GM21423 (cell line): ENCODE measurements around the gene KIAA0586.
"Not testable (repeated sequence)": the region's sequence is repeated elsewhere in the genome, so short reads cannot be mapped to it uniquely, and the experiment has no call there.

ENCODE experiments used
- ATAC-seq: cut with Tn5 transposase; IDR thresholded peaks from one replicate; pipeline ENCODE4 v1.9.1; 2021; ENCODE audit warnings: mild to moderate bottlenecking, moderate library complexity; ENCODE audit not compliant: unreplicated experiment

The KIAA0586 gene

DNA sequence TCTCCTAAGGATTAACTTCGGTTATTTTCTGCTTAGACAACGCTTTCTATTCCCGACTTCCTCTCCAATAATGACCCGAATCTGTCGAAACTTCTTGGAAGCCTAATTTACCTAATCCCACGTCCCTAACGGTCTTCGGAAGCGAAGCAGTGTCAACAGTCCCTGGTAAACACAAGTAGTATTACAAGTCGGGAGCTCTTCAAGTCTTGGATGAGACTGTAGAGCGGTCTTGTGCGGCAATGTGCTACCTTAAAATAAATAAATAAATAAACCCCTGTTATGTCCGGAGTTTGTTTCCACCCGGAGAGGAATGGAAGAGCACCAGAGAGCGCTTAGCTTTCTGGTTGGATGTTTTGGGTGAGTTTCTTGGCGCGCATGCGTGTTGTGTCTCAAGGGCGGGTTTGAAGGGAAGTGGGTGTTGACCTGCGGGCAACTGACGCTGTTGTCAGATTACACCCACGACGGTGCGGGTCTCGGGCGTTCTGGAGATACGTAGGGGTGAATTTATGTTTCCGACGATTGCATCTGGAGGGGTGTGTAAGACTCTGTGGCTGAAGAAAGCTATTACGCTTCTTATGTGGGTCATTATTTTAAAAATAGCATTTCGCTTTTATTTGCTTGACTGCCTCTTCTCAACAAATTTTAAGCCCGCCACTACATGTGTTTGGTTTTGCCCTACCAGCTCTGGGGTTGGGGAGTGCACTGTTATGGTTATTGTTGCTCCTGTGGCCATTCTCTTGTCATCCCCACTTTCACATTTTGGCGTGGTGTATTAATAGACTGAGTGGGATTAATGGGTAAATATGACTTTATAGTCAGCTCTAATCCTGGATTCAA is at the start of gene KIAA0586, which contains the start of gene TIMM9:
KIAA0586 (plus strand) TSS at position 439 of the 837 bp plus-strand sequence. CDS start 546 bp downstream, outside the sequence.
TIMM9 (minus strand) TSS at position 251 of the 837 bp plus-strand sequence. CDS start 15,586 bp downstream, outside the sequence.
- peak; percentile 90 for ATAC-seq

- ATAC-seq = no peak
Measured at GRCh38 chr14:58390830-58391229, 36.7 kb upstream of the KIAA0586 start.

- no peak for ATAC-seq
Measured at GRCh38 chr14:58395562-58395811, 32.0 kb upstream of the KIAA0586 start.

- ATAC-seq = peak; percentile 93
Measured at GRCh38 chr14:58395812-58396788, 31.4 kb upstream of the KIAA0586 start, which contains the start of gene TOMM20L. TOMM20L (plus strand) TSS chr14:58395930; CDS start chr14:58395958, 28 bp downstream.

GRCh38 chr14:58397156-58397555 is 30.4 kb upstream of the KIAA0586 start:
- ATAC-seq = no peak

- ATAC-seq = no peak
Measured at GRCh38 chr14:58398495-58398894, 29.0 kb upstream of the KIAA0586 start.

DNA sequence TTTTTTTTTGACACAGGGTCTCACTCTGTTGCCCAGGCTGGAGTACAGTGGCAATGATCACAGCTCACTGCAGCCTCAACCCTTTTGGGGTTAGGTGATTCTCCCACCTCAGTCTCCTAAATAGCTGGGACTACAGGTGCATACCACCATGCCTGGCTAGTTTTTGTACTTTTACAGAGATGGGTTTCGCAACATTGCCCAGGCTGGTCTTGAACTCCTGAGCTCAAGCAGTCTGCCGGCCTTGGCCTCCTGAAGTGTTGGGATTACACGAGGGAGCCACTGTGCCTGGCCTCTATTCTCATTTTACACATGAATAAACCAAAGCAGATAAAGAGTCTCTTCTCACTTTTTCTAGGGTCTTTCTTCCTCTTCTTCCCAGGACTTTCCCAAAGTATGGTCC is 28.6 kb upstream of the KIAA0586 start:
- no peak for ATAC-seq

DNA sequence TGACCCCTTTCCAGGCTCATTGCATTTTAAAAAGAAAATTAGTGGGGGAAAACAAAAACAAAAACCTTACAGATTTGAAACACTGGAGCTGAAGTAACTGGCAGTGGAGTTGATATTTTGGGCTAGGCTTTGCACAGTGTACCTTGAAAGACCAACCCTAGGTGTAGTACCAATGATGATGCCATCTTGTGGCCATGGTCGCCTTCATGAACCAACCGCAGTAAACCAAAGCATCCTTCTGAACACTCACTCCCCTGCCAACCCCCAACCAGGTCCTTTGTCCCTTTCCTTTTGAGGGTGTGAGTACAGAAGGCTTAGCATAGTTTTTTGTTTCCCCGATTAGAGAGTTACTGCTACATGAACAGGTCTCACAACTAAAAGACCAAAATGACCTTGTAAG is 25.9 kb upstream of the KIAA0586 start:
- ATAC-seq = no peak

DNA sequence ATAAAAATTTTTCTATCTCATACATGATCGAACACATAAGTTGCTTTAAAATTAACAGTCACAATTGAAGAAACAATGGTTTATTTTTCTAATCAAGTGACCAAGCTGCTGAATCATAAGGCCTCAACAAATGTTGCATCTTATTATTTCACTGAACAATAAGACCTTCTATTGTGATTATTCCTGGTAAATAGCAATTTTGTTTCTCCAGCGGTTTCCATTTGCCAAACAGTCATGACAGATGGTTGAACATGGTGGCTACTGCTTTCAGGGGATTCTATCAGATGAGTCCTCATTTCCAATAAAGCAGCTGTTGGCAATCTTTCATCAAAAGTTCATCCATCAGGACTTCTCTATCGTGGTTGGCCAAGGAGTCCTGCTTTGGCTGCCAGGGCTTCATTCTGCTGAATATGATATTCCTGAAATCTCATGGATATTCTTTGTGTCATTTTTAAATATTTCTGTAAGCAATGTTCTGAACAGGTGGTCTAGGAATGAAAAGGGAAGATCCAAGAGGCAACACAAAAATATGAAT is 18.8 kb upstream of the KIAA0586 start:
- no peak for ATAC-seq

DNA sequence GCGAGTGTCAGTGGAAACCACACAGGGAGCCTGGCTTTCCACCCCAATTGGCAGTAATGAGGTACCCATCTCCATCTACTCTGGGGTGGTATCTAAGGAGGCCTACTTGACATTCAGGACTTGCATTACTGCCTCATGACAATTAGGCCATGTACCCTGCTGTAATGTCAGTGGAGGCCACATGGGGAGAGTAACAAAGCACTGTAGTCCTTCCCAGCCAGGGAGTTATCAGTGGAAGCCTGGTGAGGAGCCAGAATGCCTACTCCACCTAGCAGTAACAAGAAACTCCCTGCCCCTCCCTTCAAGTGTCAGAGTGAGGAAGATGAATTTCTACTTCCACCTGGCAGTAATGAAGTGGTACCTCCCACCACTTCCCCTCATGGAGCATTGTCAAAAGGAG is 12.7 kb upstream of the KIAA0586 start:
- ATAC-seq = no peak

GRCh38 chr14:58415636-58416547 is 11.6 kb upstream of the KIAA0586 start:
- ATAC-seq = no peak

GRCh38 chr14:58416934-58417333 is 10.6 kb upstream of the KIAA0586 start:
- not testable (repeated sequence) for ATAC-seq

- ATAC-seq = peak; percentile 39
Measured at GRCh38 chr14:58426670-58427280, 744 bp upstream of the KIAA0586 start.

- ATAC-seq = no peak
Measured at GRCh38 chr14:58428118-58428683, 682 bp downstream of the KIAA0586 start.

DNA sequence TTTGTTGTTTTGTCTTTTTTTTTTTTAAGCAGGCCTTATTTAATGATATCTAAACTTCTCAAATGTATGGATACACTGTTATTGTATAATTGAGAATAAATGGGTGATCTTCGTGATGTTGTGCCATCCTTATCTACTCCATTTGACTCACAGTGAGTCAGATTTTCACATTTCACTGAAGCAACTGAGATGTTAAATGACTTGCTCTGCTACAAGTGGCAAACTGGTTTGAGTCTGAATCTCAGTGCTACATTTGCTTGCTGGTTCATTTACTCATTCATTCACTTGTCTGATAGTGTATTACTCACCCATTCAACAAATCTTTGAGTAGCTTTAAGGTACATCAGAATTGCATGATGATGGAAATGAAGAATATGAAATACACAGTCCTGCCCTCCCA is 2.6 kb downstream of the KIAA0586 start:
- no peak for ATAC-seq

DNA sequence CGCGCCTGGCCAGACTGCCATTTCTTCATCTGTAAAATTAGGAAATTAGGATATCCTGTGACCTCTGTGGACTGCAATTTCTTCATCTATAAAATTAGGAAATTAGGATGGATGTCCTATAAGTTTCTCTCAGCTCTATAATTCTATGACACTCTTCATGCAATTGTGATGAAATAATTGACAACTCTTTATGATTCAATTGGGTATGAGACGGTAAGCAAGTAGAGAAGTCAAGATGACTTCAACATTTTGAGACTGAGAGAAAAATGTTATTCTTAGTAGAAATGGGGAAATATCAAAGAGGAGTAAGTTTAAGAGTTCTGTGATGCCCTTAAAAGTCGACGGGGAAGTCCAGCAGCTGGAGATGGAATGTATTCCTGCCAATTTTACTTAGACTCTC is 12.0 kb downstream of the KIAA0586 start:
- no peak for ATAC-seq

DNA sequence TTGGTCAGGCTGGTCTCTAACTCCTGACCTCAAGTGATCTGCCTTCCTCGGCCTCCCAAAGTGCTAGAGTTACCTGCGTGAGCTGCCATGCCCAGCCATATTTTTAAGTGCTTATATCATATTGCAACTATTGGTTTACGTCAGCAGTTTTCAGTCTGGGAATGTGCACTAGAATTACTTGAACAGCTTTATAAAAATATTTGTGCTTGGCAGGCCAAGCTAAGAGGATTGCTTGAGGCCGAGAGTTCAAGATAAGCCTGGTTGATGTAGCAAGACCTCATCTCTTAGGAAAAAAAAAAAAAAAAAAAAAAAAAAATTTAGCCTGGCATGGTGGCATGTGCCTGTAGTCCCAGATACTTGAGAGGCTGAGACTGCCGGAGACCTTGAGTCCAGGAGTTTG is 17.1 kb downstream of the KIAA0586 start:
- ATAC-seq = no peak

DNA sequence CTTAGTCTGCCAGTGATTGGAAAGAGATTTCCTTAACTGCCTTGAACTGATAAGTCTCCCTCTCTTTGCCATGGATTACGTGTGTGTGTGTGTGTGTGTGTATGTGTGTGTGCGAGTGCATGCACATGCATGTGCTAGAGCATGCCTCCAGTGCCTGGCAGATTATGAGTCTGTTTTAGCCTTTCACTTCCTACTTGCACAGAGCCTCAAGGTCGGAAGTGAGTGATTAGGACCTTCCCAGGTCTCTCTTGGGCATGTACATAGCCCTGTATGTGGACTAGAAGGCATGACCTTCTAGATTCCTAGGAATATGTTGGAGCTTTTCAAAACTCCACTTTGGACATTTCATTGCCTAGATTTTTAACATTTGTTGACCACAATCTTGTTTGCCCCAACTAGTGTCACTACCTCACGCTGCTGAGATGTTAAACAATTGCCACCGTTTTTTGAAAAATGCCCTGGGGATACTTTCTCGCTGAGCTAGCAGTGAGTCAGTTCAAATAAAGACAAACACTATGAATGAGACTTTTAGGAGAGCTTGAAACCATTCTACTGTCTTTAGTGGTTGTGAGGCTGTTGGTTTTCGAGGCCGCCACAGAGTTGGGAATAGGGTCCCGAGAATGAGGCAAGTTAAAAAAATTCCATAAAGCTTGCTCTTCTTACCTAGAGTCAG is 28.2 kb downstream of the KIAA0586 start:
- no peak for ATAC-seq

DNA sequence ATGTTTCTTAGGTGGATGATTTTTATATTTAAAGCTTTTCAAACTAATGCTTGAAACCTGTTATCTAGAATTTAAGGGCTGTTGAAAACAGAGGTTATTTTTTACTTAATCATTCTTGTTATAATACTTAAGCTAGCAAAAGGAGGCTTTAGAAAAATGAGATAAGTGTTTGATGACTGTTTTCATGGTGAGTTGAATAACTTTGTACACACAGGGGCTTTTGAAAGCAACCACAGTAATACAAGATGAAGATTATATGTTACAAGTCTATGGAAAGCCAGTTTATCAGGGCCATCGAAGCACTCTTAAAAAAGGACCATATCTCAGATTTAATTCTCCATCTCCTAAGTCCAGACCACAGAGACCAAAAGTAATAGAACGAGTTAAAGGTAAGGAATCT is 33.3 kb downstream of the KIAA0586 start:
- no peak for ATAC-seq
